Tibial artery (tissue), 4 donors: ENCODE data around the gene SLC22A17.

Experiments used
- DNase-seq, 2 donors: peaks; one replicate each; pipeline ENCODE4 v3.0.0-alpha.2; 2019
- H3K27ac ChIP-seq, 2 donors: fragments of 200-600 bp; sonication (generic) in 1 of 2; 1 replicate in 1 of 2; 2 replicates in 1 of 2; pipeline ENCODE4 v1.5.1; 2018 to 2019; ENCODE audit warnings: mild to moderate bottlenecking in 1 of 2
- H3K27me3 ChIP-seq, 2 donors: fragments of 200-600 bp; sonication (generic) in 1 of 2; one replicate each; pipeline versions ENCODE4 v1.5.1 to v1.6.0; 2016 to 2019
- H3K36me3 ChIP-seq, 3 donors: fragments of 200-600 bp; sonication (generic) in 2 of 3; one replicate each; pipeline ENCODE4 v1.5.1; 2016 to 2019; ENCODE audit warnings: mild to moderate bottlenecking in 2 of 3
- H3K4me1 ChIP-seq, 4 donors: fragments of 200-600 bp; sonication (generic) in 2 of 4; 1 replicate in 3 of 4; 2 replicates in 1 of 4; pipeline ENCODE4 v1.5.1; 2016 to 2019
- H3K4me3 ChIP-seq, 2 donors: fragments of 200-600 bp; sonication (generic) in 1 of 2; 1 replicate in 1 of 2; 2 replicates in 1 of 2; pipeline ENCODE4 v1.5.1; 2018 to 2019; ENCODE audit warnings: mild to moderate bottlenecking in 2 of 2
- H3K9me3 ChIP-seq, 3 donors: fragments of 200-600 bp; sonication (generic) in 1 of 3; one replicate each; pipeline ENCODE4 v1.5.1; 2016 to 2019
- intact Hi-C: fragments of 100-400 bp; cut with DNase I; formaldehyde crosslinking; loops from one replicate; pipeline ENCODE4 v1.15.0; 2023; ENCODE audit warnings: low total_unique reads
- TF ChIP-seq, protein P1 (sequence below), 2 experiments: fragments of 200-600 bp in 1 of 2; fragments of 450-650 bp in 1 of 2; IDR thresholded peaks; one replicate each; pipeline ENCODE4 v1.5.1; 2017 to 2019; ENCODE audit warnings: antibody characterized with exemption in 2 of 2, mild to moderate bottlenecking in 1 of 2, moderate library complexity in 1 of 2

Gene SLC22A17

DNA sequence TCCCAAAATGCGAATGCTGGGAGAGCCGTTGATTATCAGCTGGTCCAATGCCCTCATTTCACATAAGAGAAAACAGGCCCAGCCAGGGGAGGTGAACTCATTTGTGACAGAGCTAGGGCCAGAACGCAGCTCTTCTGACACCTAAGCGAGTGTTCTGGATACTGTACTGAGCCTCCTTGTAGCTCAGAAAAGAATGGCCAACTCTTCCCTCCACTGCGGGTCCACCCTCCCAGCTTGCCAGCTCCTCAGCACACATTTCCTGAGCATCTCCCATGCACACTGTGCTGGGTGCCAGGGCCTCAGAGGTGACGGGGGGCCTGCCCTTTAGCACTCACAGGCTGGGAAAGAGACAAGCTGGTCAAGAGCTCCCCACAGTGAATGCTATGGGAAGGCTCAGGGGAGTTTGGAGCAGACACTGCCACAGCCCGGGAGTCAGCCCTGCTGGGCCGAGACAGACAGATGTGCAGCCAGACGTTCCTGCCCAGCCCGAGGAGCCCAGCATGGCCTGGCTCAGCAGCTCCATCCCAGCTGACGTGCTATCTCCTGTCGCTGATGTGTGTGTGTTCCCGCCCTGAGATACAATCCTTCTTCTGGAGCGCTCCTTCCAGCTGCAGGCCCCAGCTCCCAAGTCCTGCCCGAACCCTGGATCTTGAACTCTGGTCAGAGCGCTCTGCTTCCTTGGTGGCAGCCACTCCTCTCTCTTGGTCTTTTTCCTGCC lies 27.7 kb upstream of the SLC22A17 start:
- TF ChIP-seq, protein P1, sequence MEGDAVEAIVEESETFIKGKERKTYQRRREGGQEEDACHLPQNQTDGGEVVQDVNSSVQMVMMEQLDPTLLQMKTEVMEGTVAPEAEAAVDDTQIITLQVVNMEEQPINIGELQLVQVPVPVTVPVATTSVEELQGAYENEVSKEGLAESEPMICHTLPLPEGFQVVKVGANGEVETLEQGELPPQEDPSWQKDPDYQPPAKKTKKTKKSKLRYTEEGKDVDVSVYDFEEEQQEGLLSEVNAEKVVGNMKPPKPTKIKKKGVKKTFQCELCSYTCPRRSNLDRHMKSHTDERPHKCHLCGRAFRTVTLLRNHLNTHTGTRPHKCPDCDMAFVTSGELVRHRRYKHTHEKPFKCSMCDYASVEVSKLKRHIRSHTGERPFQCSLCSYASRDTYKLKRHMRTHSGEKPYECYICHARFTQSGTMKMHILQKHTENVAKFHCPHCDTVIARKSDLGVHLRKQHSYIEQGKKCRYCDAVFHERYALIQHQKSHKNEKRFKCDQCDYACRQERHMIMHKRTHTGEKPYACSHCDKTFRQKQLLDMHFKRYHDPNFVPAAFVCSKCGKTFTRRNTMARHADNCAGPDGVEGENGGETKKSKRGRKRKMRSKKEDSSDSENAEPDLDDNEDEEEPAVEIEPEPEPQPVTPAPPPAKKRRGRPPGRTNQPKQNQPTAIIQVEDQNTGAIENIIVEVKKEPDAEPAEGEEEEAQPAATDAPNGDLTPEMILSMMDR (IDR thresholded peaks at IDR 0.05): no peak
- Histone ChIP-seq H3K9me3 (no peaks in the 10 kb centered on the region), H3K27me3 (peaks cover 0 to 23% of the 10 kb centered on the region in 2 donors), H3K4me1 (peaks cover 0 to 6% (median 2%) of the 10 kb centered on the region in 4 donors), H3K27ac (no peak overlapping the region), H3K4me3 (no peak overlapping the region), H3K36me3 (no peaks in the 10 kb centered on the region)
- intact Hi-C loops: loop anchor here (2.0 kb wide), 1 partner anchor 54 kb away; no protein-coding TSS in a partner anchor
- DNase-seq: no peak

DNA sequence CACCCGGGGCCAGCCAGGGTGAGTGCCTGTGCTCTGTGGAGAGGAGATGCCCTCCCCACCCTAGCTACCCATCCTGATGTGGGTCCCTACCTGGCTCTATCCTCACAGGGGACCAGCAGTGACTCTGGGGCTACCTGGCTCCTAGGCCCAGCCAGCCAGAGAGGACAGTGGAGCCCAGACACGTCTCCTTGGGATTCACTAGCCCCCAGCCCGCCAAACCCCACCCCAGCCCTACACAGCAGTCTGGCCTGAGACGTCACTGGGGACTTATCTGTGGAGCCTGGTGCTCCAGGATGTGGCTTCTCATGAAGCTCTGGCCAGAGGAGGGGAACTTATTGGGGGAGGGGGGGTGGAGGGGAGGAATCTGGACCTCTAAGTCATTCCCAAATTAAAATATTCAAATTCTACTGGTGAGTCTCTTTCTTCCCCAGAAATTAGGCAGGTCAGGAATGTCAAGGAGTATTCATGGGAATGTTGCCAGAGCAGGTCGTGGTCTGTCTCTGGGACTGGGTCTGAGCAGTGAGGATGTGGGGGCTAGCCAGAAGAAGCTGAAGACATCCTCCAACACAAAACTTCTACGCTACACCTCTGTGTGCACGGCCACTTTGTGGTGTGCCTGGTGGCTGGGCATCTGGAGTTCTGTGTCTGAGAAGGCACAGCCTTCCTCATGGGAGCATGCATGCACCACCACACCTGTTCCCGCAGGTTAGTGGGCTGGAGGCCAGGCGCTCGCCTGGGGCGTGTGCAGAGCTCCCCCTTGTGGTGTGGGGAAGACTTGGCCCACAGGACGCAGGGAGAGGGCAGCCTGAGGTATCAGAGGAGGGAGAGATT lies 26.9 kb upstream of the SLC22A17 start:
- Histone ChIP-seq H3K4me3 (no peak overlapping the region), H3K27ac (no peak overlapping the region), H3K4me1 (peaks cover 0 to 6% (median 2%) of the 10 kb centered on the region in 4 donors), H3K36me3 (no peaks in the 10 kb centered on the region), H3K9me3 (no peaks in the 10 kb centered on the region), H3K27me3 (peaks cover 0 to 23% of the 10 kb centered on the region in 2 donors)
- intact Hi-C loops: loop anchor here (2.0 to 5.0 kb wide), 2 partner anchors 53 to 112 kb away; no protein-coding TSS in a partner anchor
- DNase-seq: no peak
- TF ChIP-seq, protein P1 (IDR thresholded peaks at IDR 0.05): peak; percentile 82 to 87

DNA sequence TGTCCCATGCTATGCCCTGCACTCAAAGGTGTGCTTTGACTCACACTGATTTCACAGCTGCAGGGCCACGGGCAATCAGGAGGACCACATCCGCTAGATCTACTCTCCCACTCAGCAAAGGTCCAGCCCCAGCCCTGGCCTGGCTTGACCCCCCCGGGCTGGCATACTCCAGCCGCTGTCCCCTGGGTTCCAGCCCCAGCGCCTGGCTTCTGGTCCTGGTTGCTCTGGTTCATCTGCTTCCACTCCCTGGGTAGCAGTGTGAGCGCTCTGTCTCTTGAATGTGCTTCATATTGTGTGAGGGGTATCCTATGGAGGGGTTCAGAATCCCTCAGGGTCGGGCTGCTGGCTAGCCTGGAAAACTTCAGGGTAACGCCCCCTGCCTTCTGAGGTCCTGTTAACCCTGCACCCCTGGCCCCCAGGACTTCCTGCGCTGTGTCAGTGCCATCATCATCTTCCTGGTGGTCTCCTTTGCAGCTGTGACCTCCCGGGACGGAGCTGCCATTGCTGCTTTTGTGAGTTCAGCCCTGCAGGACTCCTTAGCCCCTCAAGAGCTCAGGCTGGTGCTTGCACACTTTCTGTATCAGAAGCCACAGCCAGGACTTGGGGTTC lies 26.0 kb upstream of the SLC22A17 start:
- intact Hi-C loops: loop anchor here (5.0 kb wide), 1 partner anchor 111 kb away; no protein-coding TSS in a partner anchor
- TF ChIP-seq, protein P1 (IDR thresholded peaks at IDR 0.05): no peak
- H3K27ac ChIP-seq: no peak overlapping the region
- H3K27me3 ChIP-seq: peaks cover 0 to 23% of the 10 kb centered on the region in 2 donors
- no peak for DNase-seq
- H3K9me3 ChIP-seq: no peaks in the 10 kb centered on the region
- H3K4me1 ChIP-seq: peaks cover 0 to 6% (median 2%) of the 10 kb centered on the region in 4 donors
- H3K4me3 ChIP-seq: no peak overlapping the region
- H3K36me3 ChIP-seq: no peaks in the 10 kb centered on the region

DNA sequence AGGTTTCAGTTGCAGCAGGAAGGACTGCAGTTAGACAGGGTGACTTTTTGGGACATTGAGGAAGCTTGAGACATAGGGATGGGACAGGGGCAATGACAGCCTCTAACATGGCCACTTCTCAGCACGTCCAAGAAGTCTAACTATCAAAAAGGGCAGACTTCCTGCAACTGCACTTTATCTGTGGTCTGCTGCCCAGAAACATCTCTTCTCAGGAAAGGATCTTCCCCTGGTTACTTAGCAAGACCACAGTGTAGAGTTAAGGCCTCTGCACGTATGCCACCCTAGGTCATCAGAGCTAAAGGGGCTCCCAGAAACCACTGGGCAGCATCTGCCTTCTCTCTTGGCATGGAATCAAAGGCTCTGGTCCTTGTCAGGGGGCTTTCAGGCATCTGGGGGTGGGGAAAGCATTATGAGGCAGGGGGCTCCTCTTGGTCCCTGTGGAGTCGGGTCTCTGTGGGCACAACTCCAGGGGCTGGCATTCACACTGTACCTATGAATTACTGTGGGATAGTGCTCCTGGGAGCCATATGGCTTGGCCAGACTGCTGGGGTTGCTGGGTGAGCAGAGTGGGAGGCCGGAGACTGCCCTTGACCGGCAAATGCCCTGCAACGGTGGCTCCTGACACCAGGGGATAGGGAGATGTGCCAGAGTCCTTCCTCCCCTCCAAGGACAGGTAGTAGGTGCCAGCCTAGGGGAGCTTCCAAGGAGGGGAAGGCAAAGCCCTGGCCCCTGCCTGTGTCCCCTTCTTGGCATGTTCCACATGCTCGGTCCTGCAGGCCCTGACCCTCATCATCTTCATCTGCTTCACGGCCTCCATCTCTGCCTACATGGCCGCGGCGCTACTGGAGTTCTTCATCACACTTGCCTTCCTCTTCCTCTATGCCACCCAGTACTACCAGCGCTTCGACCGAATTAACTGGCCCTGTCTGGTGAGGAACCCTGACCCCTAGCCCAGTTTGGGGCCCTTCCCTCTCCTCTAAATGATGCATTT lies 25.2 kb upstream of the SLC22A17 start:
- peak overlapping the region in 1 of 2 donors; percentile 69 for H3K27ac ChIP-seq
- H3K4me3 ChIP-seq: no peak overlapping the region
- intact Hi-C loops: loop anchor here (5.0 kb wide), 1 partner anchor 111 kb away; no protein-coding TSS in a partner anchor
- H3K4me1 ChIP-seq: peaks cover 0 to 6% (median 2%) of the 10 kb centered on the region in 4 donors
- no peaks in the 10 kb centered on the region for H3K36me3 ChIP-seq
- H3K9me3 ChIP-seq: no peaks in the 10 kb centered on the region
- peaks cover 0 to 23% of the 10 kb centered on the region in 2 donors for H3K27me3 ChIP-seq
- TF ChIP-seq, protein P1 (IDR thresholded peaks at IDR 0.05): no peak
- no peak for DNase-seq
